Hindlimb muscle (tissue), 1 donor: Measurements from ENCODE around the gene NAALADL2. TPM values are rescaled to one million over a fixed set of nuclear protein-coding genes. Genes with fewer than 3 reads are reported as not detected.
"Not testable (repeated sequence)": the region's sequence is repeated elsewhere in the genome, so short reads cannot be mapped to it uniquely, and the experiment has no call there.

Experiments used
- DNase-seq: peaks from one replicate; pipeline ENCODE4 v3.0.0-alpha.2; 2013
- polyA plus RNA-seq: library from polyadenylated mRNA; unstranded; fragments of 120-200 nt; gene quantifications from one replicate; pipeline ENCODE4 v1.2.1, GENCODE V29; 2013; ENCODE audit not compliant: insufficient read length

The NAALADL2 gene
- polyA plus RNA-seq, 1 donor: 5.5 TPM

DNA sequence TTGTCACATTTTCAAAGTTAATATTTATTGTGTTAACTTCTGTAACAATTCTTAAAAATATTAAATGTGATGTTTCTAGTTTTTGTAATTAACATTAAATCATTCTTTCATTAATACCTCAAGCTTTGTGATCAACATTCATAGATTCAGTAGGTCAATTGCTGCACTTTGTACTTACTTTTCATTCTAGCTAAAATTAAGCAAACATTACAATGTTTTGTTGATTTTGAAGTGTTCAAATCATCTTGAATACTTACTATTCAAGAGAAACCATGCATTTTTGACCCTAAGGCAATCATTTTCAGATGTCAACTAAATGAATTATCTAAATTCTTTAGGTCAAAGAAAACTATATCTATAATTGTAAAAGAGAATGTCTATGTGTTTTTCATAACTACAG is 933.1 kb downstream of the NAALADL2 start:
- no peak for DNase-seq

DNA sequence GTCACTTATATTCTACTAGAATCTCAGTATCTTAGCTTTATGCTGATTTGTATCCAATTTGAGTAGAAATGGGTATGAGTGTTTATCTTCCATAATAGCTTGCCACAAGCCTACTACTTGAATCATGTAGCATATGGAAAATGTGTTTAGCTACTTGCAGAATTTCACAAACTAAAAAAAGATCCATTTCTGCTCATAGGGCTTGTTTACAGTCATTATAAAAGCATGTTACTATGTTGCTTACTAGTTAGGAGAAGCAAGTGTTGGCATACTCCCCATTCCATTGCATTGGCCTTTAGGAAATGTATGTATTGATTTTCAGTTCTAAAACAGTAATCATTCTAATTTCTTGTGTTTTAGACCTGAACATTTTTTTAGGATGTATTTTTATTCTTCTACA is 939.2 kb downstream of the NAALADL2 start:
- no peak for DNase-seq

DNA sequence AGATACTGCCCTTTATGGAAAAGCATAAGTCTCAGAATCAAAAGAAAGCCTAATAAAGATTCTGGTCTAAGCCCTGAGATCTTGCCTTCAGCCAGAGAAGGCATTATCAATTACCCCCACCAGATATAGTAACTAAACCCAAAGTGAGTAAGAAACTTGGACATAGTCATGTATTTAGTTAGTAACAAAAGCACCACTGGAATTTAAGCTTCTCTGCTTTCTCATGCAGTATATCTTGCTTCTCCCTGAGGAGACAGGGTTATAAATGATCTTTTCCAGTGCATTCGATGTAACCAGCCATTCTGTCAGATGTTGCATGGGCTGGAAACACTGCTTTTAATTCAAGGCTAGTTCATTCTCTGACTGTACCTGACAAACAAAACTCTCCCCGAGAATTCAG is 946.7 kb downstream of the NAALADL2 start:
- DNase-seq: no peak

DNA sequence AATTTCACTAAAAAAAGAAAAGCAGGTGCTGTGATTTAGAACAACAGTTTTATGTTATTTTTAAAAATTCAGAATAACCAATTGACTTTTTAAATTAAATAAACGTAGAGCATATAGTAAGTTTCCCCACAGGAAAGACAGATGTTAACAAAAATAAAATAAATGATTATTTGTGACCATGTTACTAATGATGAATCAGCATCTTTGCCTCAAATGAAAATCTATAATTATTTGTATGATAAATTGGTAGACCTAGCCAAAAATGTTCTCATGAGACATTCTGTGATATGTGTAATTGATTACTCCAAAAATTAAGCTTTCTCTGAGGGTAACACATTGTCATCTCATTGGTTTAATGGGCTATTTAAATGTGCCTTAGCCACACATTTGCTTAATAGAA is 948.0 kb downstream of the NAALADL2 start:
- DNase-seq: no peak

DNA sequence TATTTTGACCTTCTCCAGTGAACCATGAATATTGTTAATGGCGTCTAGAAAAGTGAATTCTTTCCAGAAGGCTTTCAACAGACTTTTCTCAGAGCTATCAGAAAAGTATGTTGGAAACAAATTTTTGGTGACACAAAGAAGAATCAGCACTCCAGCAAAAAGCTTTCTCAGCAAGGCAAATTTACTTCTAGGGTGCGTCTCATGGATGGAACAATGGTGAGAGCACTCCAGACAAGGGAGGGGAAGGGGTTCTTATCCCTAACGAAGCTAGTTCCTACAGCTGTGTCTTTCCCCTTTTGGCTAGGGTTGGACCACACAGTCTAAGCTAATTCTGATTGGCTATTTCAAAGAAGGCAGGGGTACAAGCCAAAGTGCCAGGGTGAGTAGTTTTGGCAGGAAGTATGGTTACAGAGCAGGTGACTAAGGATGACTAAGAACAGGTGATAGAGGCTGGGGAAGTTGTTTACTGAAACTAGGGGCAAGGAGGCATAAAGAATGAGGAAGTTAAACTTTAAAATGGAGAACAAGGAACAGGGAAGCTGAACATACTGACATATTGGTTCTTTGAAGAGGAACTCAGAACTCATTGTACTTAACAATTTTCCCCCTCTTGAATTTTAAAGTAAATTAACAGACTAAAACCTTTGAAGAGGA is 959.8 kb downstream of the NAALADL2 start:
- DNase-seq: no peak

DNA sequence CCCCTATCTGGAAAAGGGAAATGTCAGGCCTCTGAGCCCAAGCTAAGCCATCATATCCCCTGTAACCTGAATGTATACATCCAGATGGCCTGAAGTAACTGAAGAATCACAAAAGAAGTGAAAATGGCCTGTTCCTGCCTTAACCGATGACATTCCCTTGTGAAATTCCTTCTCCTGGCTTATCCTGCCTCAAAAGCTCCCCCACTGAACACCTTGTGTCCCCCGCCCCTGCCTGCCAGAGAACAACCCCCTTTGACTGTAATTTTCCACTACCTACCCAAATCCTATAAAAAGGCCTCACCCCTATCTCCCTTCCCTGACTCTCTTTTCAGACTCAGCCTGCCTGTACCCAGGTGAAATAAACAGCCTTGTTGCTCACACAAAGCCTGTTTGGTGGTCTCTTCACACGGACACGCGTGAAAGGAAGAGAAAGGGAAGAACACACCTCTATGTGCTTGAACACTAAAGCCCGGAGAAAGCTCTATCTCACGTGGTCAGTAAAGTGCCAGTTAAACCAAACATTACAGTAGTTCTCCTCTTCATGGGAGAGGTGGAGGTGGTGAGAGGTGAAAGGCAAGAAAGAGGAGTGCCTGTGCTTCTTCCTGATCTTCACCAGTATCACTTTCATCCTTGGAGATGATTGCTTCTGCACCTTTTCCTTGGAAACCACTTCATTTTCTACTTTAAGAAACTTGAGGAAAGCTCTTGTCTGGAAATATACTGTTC is 963.8 kb downstream of the NAALADL2 start:
- not testable (repeated sequence) for DNase-seq

DNA sequence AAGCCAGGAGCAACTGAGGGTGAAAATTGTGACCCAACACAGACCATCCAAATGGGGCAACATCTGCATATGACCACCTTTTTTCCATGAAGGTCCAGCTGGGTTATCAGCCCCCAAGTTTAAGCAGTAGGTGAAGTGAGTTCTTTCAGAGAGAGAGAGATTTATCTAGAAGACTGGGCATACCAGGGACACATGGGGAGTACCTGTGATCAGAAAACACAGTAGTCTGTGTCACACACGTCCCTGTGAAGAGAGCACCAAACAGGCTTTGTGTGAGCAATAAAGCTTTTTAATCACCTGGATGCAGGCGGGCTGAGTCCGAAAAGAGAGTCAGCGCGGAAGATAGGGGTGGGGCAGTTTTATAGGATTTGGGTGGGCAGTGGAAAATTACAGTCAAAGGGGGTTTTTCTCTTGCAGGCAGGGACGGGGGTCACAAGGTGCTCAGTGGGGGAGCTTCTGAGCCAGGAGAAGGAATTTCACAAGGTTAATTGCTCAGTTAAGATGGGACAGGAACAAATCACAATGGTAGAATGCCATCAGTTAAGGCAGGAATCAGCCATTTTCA is 966.0 kb downstream of the NAALADL2 start:
- DNase-seq: not testable (repeated sequence)

DNA sequence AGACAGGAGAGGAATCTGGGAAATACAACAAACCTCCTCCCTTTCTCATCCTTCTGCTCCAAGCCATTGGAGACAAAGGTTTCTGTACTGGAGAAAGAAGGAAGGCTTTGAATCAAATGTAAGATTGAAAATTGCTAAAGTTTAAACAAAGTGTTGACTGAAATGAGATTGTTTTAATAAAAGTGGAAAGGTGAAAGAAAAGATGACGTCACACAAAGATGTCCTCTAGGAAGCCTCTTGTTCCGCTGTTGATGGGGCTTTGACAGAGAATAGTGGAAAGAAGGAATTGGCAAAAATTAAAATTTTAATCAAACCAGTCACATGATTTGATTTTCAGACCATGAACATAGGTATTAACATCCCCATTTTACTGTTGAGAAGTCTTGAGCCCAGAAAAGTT is 967.6 kb downstream of the NAALADL2 start:
- no peak for DNase-seq

DNA sequence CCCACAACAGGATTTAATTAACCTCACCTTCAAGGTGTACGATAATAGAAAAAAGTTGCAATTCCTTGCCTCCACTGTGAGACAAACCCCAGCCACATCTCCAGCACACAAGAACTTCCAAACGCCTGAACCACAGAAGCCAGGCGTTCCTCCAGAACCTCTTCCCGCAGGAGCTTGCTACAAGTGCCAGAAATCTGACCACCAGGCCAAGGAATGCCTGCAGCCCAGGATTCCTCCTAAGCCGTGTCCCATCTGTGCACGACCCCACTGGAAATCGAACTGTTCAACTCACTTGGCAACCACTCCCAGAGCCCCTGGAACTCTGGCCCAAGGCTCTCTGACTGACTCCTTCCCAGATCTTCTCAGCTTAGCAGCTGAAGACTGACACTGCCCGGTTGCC is 970.7 kb downstream of the NAALADL2 start:
- DNase-seq: not testable (repeated sequence)

DNA sequence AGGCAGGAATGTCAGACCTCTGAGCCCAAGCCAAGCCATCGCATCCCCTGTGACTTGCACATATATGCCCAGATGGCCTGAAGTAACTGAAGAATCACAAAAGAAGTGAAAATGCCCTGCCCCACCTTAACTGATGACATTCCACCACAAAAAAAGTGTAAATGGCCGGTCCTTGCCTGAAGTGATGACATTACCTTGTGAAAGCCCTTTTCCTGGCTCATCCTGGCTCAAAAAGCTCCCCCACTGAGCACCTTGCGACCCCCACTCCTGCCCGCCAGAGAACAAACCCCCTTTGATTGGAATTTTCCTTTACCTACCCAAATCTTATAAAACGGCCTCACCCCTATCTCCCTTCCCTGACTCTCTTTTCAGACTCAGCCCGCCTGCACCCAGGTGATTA is 976.6 kb downstream of the NAALADL2 start:
- not testable (repeated sequence) for DNase-seq

DNA sequence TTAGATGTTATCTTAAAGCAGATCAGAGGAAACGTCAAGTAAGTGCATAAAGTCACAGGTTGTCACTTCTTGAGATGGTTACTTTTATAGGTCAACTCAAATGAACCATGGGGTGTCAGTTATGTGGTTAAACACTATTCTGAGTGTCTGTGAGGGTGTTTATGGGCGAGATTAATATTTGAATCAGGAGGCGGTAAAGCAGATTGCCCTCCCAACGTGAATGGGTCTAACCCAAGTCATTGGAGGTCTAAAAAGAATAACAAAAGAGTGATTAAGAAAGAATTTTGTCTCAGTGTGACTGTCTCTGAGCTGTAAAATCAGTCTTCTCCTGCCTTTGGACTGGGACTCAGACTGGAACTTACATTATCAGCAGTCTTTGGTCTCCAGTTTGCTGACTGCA is 977.5 kb downstream of the NAALADL2 start:
- DNase-seq: no peak

DNA sequence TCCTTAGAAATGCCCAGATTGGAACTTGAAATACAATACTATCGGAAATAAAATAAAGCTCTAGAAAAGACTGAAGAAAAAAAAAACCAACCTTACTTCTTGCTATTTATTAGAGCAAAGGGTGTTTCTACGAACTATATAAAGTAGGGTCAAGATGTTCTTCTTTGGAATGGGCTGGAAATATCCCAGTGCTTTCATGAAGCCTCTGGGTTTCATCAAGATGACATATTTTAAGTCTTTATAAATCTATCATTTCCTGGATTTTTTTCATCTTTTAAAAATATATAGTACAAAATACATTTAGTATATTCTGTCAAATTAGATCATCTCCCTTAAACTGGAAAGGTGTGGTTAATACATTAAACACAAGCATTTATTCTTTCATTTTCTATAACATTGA is 978.8 kb downstream of the NAALADL2 start:
- DNase-seq: no peak

DNA sequence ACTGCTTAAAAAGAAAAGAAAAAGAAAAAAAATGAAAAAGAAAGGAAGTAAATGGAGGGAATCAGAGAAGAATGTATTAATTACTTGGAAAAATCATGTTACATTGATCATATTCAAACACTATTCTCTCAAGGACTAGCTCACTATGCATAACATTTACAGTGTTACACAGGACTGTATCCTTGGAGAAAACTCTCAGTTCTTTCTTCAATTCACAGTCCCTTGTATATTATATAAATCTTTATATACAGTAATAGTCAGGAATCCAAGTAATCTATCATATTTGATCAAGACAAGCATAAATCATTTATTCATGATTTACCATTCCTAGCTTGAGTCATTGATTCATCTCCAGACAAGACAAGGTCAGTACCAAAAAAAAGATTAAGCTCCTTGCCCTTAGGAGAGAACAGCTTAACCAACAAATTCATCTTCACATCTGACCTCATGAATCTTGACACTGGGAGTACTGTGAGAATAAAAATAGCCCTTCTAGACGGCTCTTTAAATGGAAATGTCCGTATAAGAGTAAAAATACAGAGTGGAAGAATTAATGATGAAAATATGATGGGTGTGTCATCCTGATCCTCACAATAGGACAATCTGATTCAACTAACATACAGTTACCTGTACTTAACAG is 980.4 kb downstream of the NAALADL2 start:
- no peak for DNase-seq

DNA sequence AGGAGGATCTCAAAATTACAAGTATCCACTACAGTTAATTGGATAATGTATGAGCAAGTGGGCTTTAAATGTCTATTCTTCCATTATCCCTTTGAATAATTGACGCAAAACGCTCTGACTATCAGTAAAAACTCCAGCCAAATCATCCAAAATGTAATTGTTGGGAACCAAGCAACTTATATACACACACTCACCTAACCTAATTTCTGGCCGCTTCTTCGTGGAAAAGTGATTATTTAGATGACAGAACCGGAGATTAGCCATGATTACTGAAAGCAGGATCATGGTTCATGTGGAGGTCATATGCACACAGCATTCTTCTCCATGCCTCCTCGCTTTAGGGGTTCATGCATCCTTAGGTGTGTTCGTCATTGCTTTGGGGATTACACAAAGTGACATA is 992.4 kb downstream of the NAALADL2 start:
- no peak for DNase-seq

DNA sequence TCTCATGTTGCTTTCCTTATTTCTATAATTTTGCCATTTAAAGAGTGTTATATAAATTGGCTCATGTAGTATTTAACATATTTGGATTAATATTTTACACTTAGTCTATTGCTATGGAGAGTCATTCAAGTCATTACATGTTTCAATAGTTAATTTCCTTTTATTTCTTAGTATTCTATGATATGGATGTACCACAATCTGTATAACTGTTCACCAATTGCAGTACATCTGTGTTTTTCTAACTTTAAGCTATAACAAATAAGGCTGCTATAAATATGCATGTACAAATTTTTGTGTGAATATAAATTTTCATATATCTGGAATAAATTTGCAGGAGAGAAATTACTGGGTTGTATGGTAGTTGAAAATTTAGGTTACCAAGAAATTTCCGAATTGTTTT is 993.4 kb downstream of the NAALADL2 start:
- DNase-seq: no peak

DNA sequence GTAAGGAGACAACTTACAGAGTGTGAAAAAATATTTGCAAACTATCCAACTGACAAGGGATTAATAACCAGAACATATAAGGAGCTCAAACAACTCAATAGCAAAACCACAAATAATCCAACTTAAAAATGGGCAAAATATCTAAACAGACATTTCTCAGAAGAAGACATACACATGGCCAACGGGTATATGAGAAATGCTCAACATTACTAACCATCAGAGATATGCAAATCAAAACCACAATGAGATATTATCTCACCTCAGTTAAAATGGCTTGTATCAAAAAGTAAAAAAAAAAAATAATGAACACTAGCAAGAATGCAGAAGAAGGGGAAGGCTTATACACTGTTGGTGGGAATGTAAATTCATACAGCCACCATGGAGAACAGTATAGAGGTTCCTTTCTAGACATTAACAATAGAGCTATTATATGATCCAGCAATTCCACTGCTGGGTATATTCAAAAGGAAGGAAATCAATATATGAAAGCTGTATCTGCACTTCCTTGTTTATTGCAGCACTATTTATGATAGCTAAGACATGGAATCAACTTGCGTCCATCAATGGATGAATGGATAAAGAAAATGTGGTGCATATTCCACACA is 998.6 kb downstream of the NAALADL2 start:
- DNase-seq: no peak
